ENCODE results near the gene ZMAT3.
A peak's percentile ranks its signal among the peaks of the same experiment; 100 is the strongest.
"Not testable (repeated sequence)": the region's sequence is repeated elsewhere in the genome, so short reads cannot be mapped to it uniquely, and the experiment has no call there.

ZMAT3 gene, protein sequence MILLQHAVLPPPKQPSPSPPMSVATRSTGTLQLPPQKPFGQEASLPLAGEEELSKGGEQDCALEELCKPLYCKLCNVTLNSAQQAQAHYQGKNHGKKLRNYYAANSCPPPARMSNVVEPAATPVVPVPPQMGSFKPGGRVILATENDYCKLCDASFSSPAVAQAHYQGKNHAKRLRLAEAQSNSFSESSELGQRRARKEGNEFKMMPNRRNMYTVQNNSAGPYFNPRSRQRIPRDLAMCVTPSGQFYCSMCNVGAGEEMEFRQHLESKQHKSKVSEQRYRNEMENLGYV

DNA sequence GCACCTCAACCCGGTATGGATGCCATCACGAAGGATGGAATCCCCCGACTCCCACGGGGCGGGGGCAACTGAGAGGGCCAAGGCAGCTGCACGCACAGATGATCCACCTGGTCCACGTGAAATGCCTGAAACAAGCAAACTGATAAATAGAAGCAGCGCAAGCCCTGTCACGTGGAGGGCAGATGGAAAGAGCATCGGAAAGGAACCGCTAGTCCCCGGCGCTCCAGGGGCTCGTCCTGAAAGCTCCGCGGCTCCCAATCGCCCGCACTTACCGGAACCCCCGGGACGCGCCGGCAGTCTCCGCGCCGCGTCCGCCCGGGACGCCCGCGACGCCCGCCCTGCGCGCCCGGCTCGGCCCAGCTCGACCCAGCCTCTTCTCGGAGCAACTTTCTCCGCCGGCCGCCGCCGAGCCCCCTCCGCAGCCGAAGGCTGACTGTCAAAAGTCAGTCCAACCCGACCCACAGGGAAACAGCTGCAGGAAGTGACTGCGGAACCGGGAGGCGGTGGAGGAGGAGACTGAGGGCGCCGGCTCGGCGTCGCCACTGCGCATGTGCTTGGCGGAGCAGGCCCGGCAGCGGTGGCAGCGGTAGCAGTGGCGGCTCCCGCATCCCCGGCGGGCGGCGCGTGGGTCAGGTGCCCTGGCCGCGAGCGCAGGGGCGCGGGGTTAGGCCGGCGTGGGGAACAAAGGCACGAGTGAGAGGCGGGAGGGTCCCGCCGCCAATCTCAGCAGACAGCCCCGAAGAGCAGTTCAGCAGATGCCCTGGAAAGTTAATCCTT, at the start of gene ZMAT3:
TSS of gene ZMAT3 (minus strand) at position 487 of the 777 bp plus-strand sequence. CDS start 4,057 bp downstream, outside the sequence.
- Mint-ChIP-seq H3K27me3 (ENCODE audit: low read depth) (no peaks in the 10 kb centered on the region), H3K27ac (peak within 1 kb of the TSS; percentile 93), H3K4me3 (peak within 1 kb of the TSS; percentile 98), H3K4me1 (ENCODE audit: low read depth) (peaks cover 30% of the 10 kb centered on the region), H3K9me3 (no peaks in the 10 kb centered on the region), H3K36me3 (ENCODE audit: low read depth) (peaks cover 21% of the 10 kb centered on the region)

DNA sequence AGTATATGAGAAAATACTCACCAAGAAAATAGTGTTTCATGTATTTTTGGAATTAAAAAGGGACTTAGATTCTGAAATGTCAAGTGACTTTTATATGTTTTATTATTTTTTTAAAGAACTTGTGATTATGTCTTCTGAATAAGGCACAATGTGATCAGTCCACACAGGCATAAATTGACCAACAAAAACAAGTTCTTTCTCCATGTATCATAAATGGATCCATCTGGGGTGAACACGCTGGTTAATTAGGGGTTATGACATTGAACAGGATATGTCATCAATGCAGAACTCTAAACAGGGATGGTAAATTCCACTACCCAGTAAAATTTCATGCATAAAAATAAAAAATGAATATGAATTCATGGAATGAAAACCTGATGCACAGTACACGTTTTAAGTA, 45.2 kb upstream of the ZMAT3 start:
- H3K4me1 Mint-ChIP-seq (ENCODE audit: low read depth): no peaks in the 10 kb centered on the region
- H3K27me3 Mint-ChIP-seq (ENCODE audit: low read depth): peaks cover 20% of the 10 kb centered on the region
- H3K27ac Mint-ChIP-seq: no peak overlapping the region
- no peak overlapping the region for H3K4me3 Mint-ChIP-seq
- H3K36me3 Mint-ChIP-seq (ENCODE audit: low read depth): no peaks in the 10 kb centered on the region
- peaks cover 4% of the 10 kb centered on the region for H3K9me3 Mint-ChIP-seq

DNA sequence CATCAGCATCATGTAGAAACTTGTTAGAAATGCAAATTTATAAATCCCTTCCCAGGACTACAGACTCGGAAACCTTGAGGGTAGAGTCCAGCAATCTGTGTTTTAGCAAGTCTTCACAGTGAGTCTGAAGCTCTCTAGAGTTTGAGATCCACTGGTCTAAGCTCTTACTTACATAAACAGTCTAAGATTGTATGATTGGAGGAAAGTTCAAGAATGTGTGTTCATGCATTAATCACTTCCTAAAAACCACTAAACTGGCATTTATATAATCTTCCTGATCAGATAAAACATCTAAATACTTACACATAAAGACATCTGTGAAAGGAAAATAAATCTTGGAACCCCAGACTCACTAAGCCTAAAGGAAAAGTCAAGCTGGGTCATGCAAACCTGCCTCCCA, 43.8 kb upstream of the ZMAT3 start:
- peaks cover 23% of the 10 kb centered on the region for H3K27me3 Mint-ChIP-seq (ENCODE audit: low read depth)
- H3K27ac Mint-ChIP-seq; H3K36me3 Mint-ChIP-seq (ENCODE audit: low read depth); H3K9me3 Mint-ChIP-seq; H3K4me1 Mint-ChIP-seq (ENCODE audit: low read depth); H3K4me3 Mint-ChIP-seq: not testable (repeated sequence)

DNA sequence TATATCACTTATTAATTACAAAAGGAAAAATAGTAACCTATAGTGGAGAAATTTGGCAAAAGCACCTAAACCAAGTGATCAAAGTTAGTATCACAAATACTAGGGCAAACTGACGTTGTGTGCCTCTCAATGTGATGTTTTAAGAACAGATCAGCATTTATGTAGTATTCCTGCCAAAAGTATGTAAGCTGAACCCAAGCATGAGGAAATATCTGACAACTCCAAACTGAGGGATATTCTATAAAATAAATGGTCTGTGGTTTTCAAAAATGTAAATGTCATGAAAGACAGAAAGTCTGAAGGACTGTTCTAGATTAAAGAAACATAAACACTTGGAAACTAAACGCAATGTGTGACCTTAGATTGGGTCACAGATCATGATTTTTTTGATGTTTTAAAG, 42.3 kb upstream of the ZMAT3 start:
- Mint-ChIP-seq H3K9me3 (peaks cover 4% of the 10 kb centered on the region), H3K27me3 (ENCODE audit: low read depth) (peaks cover 23% of the 10 kb centered on the region), H3K27ac (no peak overlapping the region), H3K4me1 (ENCODE audit: low read depth) (no peaks in the 10 kb centered on the region), H3K36me3 (ENCODE audit: low read depth) (no peaks in the 10 kb centered on the region), H3K4me3 (no peak overlapping the region)

DNA sequence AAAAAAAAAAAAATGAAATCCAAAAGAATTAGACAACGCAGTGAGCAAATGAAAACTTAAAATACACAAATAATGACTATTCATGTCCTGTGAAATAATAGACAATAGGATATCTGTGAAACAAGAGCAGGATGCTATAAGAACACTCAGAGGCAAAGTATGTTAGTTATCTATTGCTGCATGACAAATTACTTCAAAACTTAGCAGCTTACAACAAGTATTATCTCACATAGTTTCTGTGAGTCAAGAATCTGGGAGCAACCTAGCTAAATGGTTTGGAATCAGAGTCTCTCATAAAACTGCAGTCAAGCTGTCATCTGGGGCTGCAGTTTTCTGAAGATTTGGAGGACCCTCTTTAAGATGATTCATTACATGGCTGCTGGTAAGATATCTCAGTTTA, 36.5 kb upstream of the ZMAT3 start:
- Mint-ChIP-seq H3K4me3 (no peak overlapping the region), H3K27ac (no peak overlapping the region), H3K4me1 (ENCODE audit: low read depth) (peaks cover 2% of the 10 kb centered on the region), H3K36me3 (ENCODE audit: low read depth) (no peaks in the 10 kb centered on the region), H3K27me3 (ENCODE audit: low read depth) (peaks cover 15% of the 10 kb centered on the region), H3K9me3 (peaks cover 9% of the 10 kb centered on the region)

DNA sequence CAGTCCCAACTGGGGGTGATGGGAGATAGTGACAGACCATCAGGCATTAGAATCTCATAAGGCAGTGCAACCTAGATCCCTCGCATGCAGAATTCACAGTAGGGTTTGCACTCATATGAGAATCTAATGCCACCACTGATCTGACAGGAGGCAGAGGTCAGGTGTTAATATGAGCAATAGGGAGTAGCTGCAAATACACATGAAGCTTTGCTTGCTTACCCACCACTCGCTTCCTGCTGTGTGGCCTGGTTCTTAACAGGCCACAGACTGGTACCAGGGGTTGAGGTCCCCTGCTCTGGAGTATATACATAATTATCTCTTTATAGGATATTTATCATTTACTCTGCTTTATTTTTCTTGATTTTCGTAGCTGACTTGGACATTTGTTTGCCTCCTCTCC, 36.0 kb upstream of the ZMAT3 start:
- H3K36me3 Mint-ChIP-seq (ENCODE audit: low read depth): no peaks in the 10 kb centered on the region
- H3K27me3 Mint-ChIP-seq (ENCODE audit: low read depth): peaks cover 10% of the 10 kb centered on the region
- no peak overlapping the region for H3K27ac Mint-ChIP-seq
- no peak overlapping the region for H3K4me3 Mint-ChIP-seq
- H3K9me3 Mint-ChIP-seq: peaks cover 9% of the 10 kb centered on the region
- peaks cover 2% of the 10 kb centered on the region for H3K4me1 Mint-ChIP-seq (ENCODE audit: low read depth)

DNA sequence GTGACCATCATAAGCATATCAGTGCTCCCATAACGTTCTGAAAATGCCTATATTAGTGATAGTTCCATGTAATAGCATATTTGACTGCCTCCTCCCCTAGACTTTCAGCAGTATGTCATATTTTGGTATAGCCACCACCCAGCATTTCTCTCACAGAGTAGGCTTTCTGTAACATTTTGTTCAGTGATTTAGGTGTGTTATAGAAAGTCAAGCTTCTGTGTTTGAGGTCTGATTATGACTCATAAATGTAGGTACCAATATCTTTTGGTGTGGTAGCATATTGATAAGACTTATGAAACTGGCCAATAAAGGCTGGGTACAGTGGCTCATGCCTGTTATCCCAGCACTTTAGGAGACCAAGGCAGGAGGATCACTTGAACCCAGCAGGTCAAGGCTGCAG, 34.3 kb upstream of the ZMAT3 start:
- Mint-ChIP-seq H3K36me3 (ENCODE audit: low read depth) (no peaks in the 10 kb centered on the region), H3K9me3 (peaks cover 9% of the 10 kb centered on the region), H3K27ac (no peak overlapping the region), H3K27me3 (ENCODE audit: low read depth) (peaks cover 3% of the 10 kb centered on the region), H3K4me3 (no peak overlapping the region), H3K4me1 (ENCODE audit: low read depth) (peaks cover 2% of the 10 kb centered on the region)

DNA sequence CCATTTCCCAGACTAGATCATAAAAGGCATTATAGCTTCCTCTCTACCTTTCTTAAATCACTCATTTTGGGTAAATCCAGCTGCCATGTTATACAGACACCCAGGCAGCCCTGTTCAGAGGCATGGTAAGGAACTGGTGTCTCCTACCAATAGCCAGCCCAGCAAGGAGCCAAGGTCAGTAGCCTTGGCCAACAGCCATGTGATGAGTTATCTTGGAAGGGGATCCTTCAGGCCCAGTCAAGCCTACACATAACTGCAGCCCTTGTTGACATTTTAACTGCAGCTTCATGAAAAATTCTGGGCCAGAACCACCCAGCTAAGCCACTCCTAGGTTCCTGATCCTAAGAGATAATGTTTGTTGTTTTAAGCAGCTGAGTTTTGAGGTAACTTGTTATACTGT, 29.0 kb upstream of the ZMAT3 start:
- Mint-ChIP-seq H3K4me3 (no peak overlapping the region), H3K36me3 (ENCODE audit: low read depth) (no peaks in the 10 kb centered on the region), H3K4me1 (ENCODE audit: low read depth) (peaks cover 2% of the 10 kb centered on the region), H3K27ac (no peak overlapping the region), H3K27me3 (ENCODE audit: low read depth) (peaks cover 10% of the 10 kb centered on the region), H3K9me3 (no peaks in the 10 kb centered on the region)

DNA sequence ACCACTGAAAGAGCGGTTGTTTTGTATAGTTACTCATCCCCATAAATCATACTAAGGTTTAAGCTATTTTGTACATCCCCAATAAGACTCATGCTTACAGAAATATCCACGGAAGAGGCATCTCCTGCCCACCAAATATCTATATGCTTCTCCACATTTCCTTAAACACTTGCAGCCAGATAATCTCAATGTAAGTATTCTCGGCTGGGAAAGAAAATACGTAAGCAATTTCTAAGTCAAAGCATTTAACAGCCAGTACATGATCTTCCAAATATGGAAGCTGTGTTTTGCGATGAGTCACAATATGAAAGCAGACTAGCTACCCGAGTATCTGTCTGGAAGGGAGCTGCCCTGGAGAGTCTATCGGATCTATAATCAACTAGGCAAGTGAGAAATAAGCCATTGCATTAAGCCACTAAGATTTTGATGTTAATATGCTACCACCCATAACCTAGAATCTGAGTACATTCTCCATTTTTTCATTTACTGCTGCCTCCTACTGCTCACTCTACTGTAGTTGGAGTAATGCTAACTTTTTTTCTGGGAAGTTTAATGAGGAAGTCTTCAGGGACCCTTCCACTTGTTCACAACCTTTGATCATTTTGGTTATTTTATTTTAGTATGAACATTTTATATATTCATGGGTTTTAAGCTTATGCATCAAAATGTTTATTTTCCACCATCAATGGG, 26.9 kb upstream of the ZMAT3 start:
- no peaks in the 10 kb centered on the region for H3K9me3 Mint-ChIP-seq
- H3K4me3 Mint-ChIP-seq: no peak overlapping the region
- H3K4me1 Mint-ChIP-seq (ENCODE audit: low read depth): no peaks in the 10 kb centered on the region
- no peaks in the 10 kb centered on the region for H3K36me3 Mint-ChIP-seq (ENCODE audit: low read depth)
- H3K27me3 Mint-ChIP-seq (ENCODE audit: low read depth): peaks cover 7% of the 10 kb centered on the region
- no peak overlapping the region for H3K27ac Mint-ChIP-seq

DNA sequence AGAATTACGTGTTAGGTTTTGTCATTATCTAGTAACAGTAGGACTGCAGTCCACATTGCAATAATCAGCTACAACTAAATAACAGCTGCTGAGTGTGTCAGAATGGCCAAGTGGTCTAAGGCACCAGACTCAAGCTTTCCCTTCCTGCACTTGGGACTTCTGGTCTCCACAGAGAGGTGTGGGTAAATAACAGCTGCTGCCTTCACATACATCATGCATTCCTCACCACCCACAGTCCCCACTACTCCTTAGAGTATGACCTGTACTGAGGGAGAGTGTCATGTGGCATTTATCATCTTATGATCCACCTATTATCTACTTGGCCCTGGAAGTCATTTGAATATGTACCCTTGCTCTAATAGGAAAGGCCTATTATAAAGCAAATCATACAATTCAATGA, 22.2 kb upstream of the ZMAT3 start:
- H3K4me3 Mint-ChIP-seq: no peak overlapping the region
- no peaks in the 10 kb centered on the region for H3K9me3 Mint-ChIP-seq
- no peaks in the 10 kb centered on the region for H3K4me1 Mint-ChIP-seq (ENCODE audit: low read depth)
- H3K27me3 Mint-ChIP-seq (ENCODE audit: low read depth): peaks cover 2% of the 10 kb centered on the region
- H3K27ac Mint-ChIP-seq: no peak overlapping the region
- no peaks in the 10 kb centered on the region for H3K36me3 Mint-ChIP-seq (ENCODE audit: low read depth)

DNA sequence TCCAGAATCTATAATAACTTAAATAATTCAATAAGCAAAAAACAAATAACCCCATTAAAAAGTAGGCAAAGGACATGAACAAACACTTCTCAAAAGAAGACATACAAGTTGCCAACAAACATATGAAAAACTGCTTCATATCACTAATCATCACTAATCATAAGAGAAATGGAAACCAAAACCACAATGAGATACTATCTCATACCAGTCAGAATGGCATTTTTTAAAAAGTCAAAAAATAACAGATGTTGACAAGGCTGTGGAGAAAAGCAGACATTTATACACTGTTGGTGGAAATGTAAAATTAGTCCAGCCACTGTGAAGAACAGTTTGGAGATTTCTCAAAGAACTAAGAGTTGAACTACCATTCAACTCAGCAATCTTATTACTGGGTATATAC, 19.5 kb upstream of the ZMAT3 start:
- H3K27me3 Mint-ChIP-seq (ENCODE audit: low read depth): peaks cover 2% of the 10 kb centered on the region
- H3K27ac Mint-ChIP-seq: no peak overlapping the region
- no peaks in the 10 kb centered on the region for H3K9me3 Mint-ChIP-seq
- no peak overlapping the region for H3K4me3 Mint-ChIP-seq
- no peaks in the 10 kb centered on the region for H3K4me1 Mint-ChIP-seq (ENCODE audit: low read depth)
- H3K36me3 Mint-ChIP-seq (ENCODE audit: low read depth): no peaks in the 10 kb centered on the region

DNA sequence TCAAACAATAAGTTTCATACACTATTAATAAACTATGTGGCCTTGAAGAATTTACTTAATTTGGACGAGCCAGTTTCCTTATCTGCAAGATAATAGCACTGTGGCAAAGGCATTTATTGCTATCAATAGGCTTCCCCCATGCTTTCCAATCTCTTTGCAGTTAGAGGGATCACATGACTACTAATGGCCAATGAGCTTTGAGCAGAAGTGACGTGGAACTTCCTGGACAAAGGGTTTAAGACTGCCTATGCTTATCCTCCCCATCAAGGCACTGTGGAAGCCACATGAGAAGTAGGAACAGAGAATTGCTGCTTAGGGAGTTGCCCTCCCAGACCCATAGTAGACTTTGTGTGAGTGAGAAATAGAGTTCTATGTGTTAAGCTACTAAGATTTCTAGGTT, 16.7 kb upstream of the ZMAT3 start:
- H3K27me3 Mint-ChIP-seq (ENCODE audit: low read depth): peaks cover 2% of the 10 kb centered on the region
- no peaks in the 10 kb centered on the region for H3K9me3 Mint-ChIP-seq
- H3K4me1 Mint-ChIP-seq (ENCODE audit: low read depth): peaks cover 7% of the 10 kb centered on the region
- H3K27ac Mint-ChIP-seq: no peak overlapping the region
- H3K36me3 Mint-ChIP-seq (ENCODE audit: low read depth): no peaks in the 10 kb centered on the region
- no peak overlapping the region for H3K4me3 Mint-ChIP-seq

DNA sequence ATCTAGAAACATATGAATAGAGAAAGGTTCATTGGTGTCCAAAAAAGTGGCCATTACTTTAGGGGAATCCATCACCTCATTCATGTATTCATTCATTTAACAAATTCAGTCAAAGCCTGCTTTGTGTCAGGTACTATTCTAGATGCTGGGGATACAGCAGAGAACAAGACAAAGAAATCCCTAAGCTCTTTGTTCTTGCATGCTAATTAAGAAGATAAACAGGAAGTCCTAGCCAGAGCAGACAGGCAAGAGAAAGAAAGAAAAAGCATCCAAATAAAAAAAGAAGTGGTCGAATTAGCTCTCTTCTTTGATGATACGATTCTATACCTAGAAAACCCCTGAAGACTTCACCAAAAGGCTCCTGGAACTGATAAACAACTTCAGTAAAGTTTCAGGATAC, 12.4 kb upstream of the ZMAT3 start:
- peaks cover 11% of the 10 kb centered on the region for H3K4me1 Mint-ChIP-seq (ENCODE audit: low read depth)
- peak overlapping the region; percentile 10 for H3K27ac Mint-ChIP-seq
- H3K36me3 Mint-ChIP-seq (ENCODE audit: low read depth): no peaks in the 10 kb centered on the region
- H3K27me3 Mint-ChIP-seq (ENCODE audit: low read depth): peaks cover 5% of the 10 kb centered on the region
- H3K4me3 Mint-ChIP-seq: no peak overlapping the region
- no peaks in the 10 kb centered on the region for H3K9me3 Mint-ChIP-seq

DNA sequence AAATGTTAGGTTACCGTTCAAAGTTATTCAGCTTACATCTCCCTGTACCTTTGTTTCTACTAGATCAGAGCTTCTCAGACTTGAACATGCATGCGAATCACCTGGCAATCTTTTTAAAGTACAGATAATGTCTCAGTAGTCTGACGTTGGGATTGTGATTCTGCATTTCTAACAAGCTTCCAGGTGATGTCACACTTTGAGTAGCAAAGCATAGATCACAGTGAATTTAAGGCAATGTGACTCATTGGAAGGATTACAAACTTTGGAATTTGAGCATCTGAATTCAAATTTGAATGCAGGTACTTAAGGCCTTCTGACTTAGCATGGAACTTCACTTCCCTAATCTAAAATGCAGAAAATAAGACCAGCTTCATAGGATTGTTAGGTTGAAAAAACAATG, 10.8 kb upstream of the ZMAT3 start:
- Mint-ChIP-seq H3K4me1 (ENCODE audit: low read depth) (peaks cover 11% of the 10 kb centered on the region), H3K9me3 (no peaks in the 10 kb centered on the region), H3K27ac (no peak overlapping the region), H3K27me3 (ENCODE audit: low read depth) (peaks cover 5% of the 10 kb centered on the region), H3K36me3 (ENCODE audit: low read depth) (no peaks in the 10 kb centered on the region), H3K4me3 (no peak overlapping the region)

DNA sequence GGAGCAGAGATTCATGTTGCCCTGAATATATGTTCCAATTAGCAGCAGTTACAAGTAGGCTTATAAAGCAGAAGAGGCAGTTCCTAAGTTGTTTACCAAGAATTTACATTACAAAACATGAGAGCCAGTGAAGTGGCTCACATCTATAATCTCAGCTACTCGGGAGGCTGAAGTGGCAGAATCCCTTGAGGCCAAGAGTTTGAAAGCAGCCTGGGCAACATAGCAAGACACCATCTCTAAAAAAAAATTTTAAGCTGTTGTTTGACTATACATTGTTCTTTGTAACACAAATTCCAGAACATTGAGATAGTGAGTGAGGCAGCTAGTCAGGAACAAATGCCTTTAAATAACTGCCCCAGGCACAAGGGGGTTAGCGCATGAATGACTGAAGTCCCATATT, 10.3 kb upstream of the ZMAT3 start:
- H3K36me3 Mint-ChIP-seq (ENCODE audit: low read depth): no peaks in the 10 kb centered on the region
- H3K9me3 Mint-ChIP-seq: no peaks in the 10 kb centered on the region
- peaks cover 5% of the 10 kb centered on the region for H3K27me3 Mint-ChIP-seq (ENCODE audit: low read depth)
- H3K4me3 Mint-ChIP-seq: no peak overlapping the region
- H3K27ac Mint-ChIP-seq: no peak overlapping the region
- peaks cover 11% of the 10 kb centered on the region for H3K4me1 Mint-ChIP-seq (ENCODE audit: low read depth)

Data from T-helper 1 cell treated with Interleukin-12 subunit alpha and Interleukin-12 subunit beta and Interleukin-4 antibody, amounts not matched to agents 30 μg/mL and 1 μg/mL, for 36 hours (primary cell).